BJ (cell line): Measurements from ENCODE around the gene LRP6. TPM values are rescaled to one million over a fixed set of nuclear protein-coding genes. Genes with fewer than 3 reads are reported as not detected.
"Not testable (repeated sequence)": the region's sequence is repeated elsewhere in the genome, so short reads cannot be mapped to it uniquely, and the experiment has no call there.

ENCODE experiments used
- CTCF ChIA-PET: fragments of 350-600 bp; formaldehyde crosslinking; extraction: SDS; loops from one replicate; lab custom pipeline; 2021; ENCODE audit warnings: antibody characterized with exemption, inconsistent platforms; lab: Yijun Ruan, JAX
- POLR2A ChIA-PET: fragments of 300-600 bp; sonication (Branson Sonifier 250); formaldehyde crosslinking; extraction: SDS; loops from one replicate; lab custom pipeline; 2021; ENCODE audit warnings: antibody characterized with exemption; lab: Charles Lee
- DNase-seq: peaks from one replicate; pipeline ENCODE4 v3.0.0-alpha.2; 2011; ENCODE audit warnings: low read depth
- H3K27me3 ChIP-seq: 2 replicates; pipeline ENCODE4 v1.6.0; 2011; ENCODE audit warnings: low read length; ENCODE audit not compliant: control insufficient read depth, insufficient read depth
- H3K36me3 ChIP-seq: 2 replicates; pipeline ENCODE4 v1.5.1; 2011; ENCODE audit warnings: low read length; ENCODE audit not compliant: control insufficient read depth, insufficient read depth
- H3K4me3 ChIP-seq: 2 replicates; pipeline ENCODE4 v1.5.1; 2011; ENCODE audit warnings: low read depth, mild to moderate bottlenecking, control low read depth, low read length
- polyA plus RNA-seq: library from polyadenylated mRNA; depleted of rRNA; stranded (reverse); fragments of >200 nt; gene quantifications from 2 replicates; pipeline ENCODE4 v1.2.3, GENCODE V29; 2011
- TF ChIP-seq, protein P1 (sequence below): IDR thresholded peaks from 2 replicates; pipeline ENCODE4 v1.5.1; 2011; ENCODE audit warnings: low read depth, mild to moderate bottlenecking, control low read depth, inconsistent platforms, low read length, moderate library complexity; ENCODE audit not compliant: insufficient read depth

The LRP6 gene
- polyA plus RNA-seq, 1 experiment, result 28.9 TPM

GRCh38 chr12:12265571-12266388 lies 1.1 kb downstream of the LRP6 start:
- ChIA-PET CTCF (no interaction called here), POLR2A (interaction anchor here (0.6 kb wide), 2 partner anchors 26 to 468 kb away, joined by 4 read pairs; no protein-coding TSS in a partner anchor)
- no peaks in the 10 kb centered on the region for H3K27me3 ChIP-seq
- H3K36me3 ChIP-seq, result no peaks in the 10 kb centered on the region
- no peak for DNase-seq
- TF ChIP-seq, protein P1, sequence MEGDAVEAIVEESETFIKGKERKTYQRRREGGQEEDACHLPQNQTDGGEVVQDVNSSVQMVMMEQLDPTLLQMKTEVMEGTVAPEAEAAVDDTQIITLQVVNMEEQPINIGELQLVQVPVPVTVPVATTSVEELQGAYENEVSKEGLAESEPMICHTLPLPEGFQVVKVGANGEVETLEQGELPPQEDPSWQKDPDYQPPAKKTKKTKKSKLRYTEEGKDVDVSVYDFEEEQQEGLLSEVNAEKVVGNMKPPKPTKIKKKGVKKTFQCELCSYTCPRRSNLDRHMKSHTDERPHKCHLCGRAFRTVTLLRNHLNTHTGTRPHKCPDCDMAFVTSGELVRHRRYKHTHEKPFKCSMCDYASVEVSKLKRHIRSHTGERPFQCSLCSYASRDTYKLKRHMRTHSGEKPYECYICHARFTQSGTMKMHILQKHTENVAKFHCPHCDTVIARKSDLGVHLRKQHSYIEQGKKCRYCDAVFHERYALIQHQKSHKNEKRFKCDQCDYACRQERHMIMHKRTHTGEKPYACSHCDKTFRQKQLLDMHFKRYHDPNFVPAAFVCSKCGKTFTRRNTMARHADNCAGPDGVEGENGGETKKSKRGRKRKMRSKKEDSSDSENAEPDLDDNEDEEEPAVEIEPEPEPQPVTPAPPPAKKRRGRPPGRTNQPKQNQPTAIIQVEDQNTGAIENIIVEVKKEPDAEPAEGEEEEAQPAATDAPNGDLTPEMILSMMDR, result no peak
- peak overlapping the region; percentile 96 for H3K4me3 ChIP-seq

DNA sequence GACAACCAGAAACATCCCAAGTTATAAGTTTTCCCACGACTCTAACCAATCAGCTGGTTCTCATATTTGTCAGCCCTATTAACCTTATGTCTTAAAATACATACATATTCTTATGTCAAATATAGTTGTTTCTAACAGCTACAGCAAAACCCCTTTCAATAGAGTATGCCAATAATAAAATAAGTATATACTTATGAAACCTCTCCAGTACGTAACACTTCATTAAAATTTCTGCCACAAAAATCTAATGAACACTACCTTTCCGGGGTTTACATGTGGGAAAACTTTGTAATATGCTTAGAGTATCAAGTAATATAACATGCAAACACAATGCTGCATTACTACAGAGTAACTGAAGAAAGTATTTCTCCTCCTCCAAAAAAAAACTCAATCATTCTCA lies 1.8 kb downstream of the LRP6 start:
- POLR2A ChIA-PET, result interaction anchor here (0.6 kb wide), 2 partner anchors 26 to 468 kb away, joined by 4 read pairs; no protein-coding TSS in a partner anchor
- no peaks in the 10 kb centered on the region for H3K36me3 ChIP-seq
- peak overlapping the region; percentile 96 for H3K4me3 ChIP-seq
- H3K27me3 ChIP-seq, result no peaks in the 10 kb centered on the region
- CTCF ChIA-PET, result no interaction called here
- TF ChIP-seq, protein P1, result no peak
- DNase-seq, result no peak

DNA sequence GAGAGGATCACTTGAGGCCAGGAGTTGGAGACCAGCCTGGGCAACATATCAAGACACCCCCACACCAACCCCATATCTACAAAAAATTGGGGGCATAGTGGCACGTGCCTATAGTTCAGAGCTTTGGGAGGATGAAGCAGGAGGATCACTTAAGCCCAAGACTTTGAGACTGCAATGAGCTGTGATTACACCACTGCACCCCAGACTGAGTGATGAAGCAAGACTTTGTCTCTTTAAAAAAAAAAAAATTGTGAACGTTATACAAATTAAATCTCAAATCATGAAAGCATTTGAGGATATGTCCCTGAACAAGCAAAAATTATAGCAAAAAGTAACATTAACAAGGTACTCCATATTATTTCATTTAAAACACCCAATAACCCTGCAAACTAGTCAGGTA lies 2.9 kb downstream of the LRP6 start:
- no peaks in the 10 kb centered on the region for H3K36me3 ChIP-seq
- TF ChIP-seq, protein P1, result no peak
- H3K27me3 ChIP-seq, result no peaks in the 10 kb centered on the region
- H3K4me3 ChIP-seq, result no peak overlapping the region
- CTCF ChIA-PET, result interaction anchor here (0.7 to 0.9 kb wide), 2 partner anchors 39 to 230 kb away, joined by 3 to 4 read pairs; no protein-coding TSS in a partner anchor
- DNase-seq, result no peak
- POLR2A ChIA-PET, result no interaction called here

DNA sequence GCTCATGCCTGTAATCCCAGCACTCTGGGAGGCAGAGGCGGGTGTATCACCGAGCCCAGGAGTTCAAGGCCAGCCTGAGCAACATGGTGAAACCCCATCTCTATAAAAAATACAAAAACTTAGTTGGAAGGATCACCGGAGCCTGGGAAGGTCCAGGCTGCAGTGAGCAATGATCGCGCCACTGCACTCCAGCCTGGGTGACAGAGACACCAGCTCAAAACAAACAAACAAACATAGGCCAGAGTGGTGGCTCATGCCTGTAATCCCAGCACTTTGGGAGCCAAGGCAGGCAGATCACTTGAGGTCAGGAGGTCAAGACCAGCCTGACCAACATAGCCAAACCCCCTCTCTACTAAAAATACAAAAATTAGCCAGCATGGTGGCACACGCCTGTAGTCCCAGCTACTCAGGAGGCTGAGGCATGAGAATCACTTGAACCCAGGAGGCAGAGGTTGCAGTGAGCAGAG lies 10.5 kb downstream of the LRP6 start:
- H3K36me3 ChIP-seq, POLR2A ChIA-PET, H3K4me3 ChIP-seq, DNase-seq, H3K27me3 ChIP-seq: not testable (repeated sequence)
- CTCF ChIA-PET, result interaction anchor here (1.5 kb wide), 1 partner anchor 20 kb away, joined by 4 read pairs; no protein-coding TSS in a partner anchor

DNA sequence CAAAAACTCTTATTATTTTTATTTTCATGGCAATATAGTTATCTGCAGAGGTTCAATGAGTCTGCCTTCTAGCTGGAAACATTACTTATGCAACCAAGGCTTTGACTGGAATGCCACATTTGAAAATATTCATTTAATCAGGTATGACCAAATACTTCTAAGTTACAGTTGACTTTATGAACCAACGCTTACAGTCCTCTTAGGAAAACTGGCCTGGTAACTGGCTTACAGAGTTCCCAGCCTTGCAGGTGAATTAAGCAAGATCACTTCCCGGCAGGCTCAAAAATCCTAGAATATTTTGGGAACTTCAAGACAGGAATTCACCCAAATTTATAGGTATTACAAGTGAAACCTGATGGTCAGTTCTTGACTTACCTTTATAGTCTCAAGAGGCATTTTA lies 12.3 kb downstream of the LRP6 start:
- TF ChIP-seq, protein P1, result no peak
- Histone ChIP-seq H3K36me3 (no peaks in the 10 kb centered on the region), H3K27me3 (no peaks in the 10 kb centered on the region), H3K4me3 (no peak overlapping the region)
- POLR2A ChIA-PET, result interaction anchor here (0.7 kb wide), 1 partner anchor 101 kb away, joined by 3 read pairs; no protein-coding TSS in a partner anchor
- CTCF ChIA-PET, result interaction anchor here (0.9 to 1.5 kb wide), 2 partner anchors 18 to 173 kb away, joined by 3 to 4 read pairs; no protein-coding TSS in a partner anchor
- DNase-seq, result no peak
